Stimulated activated CD8-positive, alpha-beta memory T cell treated with anti-CD3 and anti-CD28 coated beads, Interleukin-4, amount 100 ng/mL, for 1 hour (primary cell): ENCODE data around the gene MYRIP.
"Not testable (repeated sequence)": the region's sequence is repeated elsewhere in the genome, so short reads cannot be mapped to it uniquely, and the experiment has no call there.

Experiments used
- DNase-seq, 2 donors: peaks; one replicate each; pipeline ENCODE4 v3.0.0-alpha.2; 2020; ENCODE audit warnings: low read depth in 2 of 2, low spot score in 1 of 2

The MYRIP gene

DNA sequence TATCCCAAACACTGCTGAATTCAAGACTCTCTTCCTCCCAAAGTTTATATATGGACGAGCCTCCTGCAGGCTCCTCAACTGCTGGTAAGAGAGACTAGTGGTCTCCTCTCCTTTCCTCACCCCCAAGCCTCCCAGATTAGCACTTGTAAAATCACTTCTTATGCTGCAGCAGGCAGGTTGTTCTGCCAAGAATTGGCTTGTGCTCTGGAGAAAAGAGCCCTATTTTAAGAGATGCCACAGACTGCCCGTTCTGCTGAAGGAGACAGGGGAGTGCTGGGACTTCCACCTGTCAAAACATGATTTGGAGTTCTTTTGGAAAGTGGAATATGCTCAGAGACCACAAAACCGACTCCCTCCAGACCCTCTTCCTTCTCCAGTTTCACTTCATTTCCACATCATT, 269.2 kb downstream of the MYRIP start:
- DNase-seq: no peak

GRCh38 chr3:40079203-40079846, 269.9 kb downstream of the MYRIP start:
- DNase-seq: no peak

GRCh38 chr3:40079847-40080240, 270.4 kb downstream of the MYRIP start:
- DNase-seq: no peak

DNA sequence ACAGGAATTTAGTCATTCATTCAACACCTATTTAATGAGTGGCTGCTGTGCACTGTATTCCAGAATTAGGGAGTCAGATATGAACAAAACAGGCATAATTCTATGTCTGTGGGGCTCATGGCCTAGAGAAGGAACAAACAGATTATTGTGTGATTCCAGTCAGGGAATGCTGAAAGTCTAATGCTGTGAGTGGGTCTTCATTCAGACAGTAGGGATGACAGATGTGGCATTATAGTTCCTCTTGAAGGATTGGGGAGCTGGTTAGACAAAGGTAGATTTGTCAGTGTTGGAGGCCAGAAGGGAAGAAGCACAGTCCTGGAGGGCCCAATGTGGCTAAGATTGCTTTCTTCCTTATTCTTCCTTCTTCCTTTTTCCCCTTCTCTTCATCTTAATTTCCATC, 273.7 kb downstream of the MYRIP start:
- no peak for DNase-seq

GRCh38 chr3:40084424-40084823, 275.0 kb downstream of the MYRIP start:
- DNase-seq: not testable (repeated sequence)

GRCh38 chr3:40086890-40087883, 277.8 kb downstream of the MYRIP start:
- DNase-seq: no peak

GRCh38 chr3:40088527-40089170, 279.2 kb downstream of the MYRIP start:
- DNase-seq: no peak

- DNase-seq: no peak
Observed at GRCh38 chr3:40096661-40097111, 287.3 kb downstream of the MYRIP start.

GRCh38 chr3:40097131-40098117, 288.0 kb downstream of the MYRIP start:
- no peak for DNase-seq

DNA sequence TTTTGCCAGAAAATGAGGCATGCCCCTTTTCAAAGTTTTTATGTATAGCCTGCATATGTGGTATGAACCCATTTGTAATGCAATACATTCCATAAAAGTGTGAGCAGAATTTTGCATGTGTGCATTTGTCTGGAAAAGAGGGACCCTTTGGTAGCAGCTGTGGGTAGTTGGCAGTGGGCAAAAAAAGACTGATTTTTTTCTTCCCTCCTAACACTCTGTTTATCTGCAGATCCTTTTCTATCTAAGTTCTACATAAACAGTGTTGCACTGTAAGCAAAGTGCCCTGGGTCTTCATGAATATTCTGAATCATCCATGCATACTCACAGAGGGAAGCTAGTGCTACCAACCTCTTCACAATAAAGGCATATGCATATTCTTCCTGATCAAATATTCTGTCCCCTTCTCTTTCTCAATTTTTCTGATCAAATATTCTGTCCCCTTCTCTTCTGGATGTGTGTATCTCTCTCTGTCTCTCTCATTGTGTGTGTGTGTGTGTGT, 288.9 kb downstream of the MYRIP start:
- no peak for DNase-seq

DNA sequence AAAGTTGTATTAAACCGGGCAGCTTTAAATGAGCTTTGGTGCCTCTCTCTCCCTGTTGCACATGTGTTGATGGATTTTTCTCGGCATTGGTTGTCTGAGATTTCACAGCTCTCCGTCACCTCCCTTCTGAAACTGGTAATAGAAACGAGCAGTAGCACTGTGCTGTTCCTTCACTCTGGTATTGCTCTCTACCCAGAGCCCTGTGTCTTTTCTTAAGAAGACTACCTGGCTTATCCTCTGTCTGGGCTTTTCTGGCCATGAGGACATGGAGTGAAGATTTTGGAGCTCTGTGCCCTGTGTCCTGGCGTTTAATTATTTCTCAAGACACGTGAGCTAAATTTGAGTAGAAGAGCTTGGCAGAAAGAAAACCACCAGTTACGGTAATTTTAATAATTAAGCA, 290.5 kb downstream of the MYRIP start:
- DNase-seq: no peak

GRCh38 chr3:40102182-40102581, 292.8 kb downstream of the MYRIP start:
- no peak for DNase-seq

DNA sequence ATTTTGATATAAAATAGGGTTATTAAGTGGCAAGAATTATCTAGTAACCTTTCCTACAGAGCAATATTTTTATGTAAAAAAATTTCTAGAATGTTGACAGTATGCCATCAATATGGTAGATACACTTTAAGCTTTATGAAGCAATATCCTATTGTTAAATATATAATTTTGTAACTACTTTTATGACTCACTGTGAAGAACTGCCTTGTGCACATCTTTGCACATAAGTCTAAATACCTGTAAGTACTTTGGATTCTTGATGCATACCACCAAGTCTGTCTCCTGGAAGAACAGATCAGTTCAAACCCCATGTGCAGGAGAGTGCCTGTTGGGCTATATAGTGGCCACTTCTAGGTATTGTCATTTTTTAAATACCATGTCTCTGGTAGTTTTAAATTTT, 294.4 kb downstream of the MYRIP start:
- no peak for DNase-seq

DNA sequence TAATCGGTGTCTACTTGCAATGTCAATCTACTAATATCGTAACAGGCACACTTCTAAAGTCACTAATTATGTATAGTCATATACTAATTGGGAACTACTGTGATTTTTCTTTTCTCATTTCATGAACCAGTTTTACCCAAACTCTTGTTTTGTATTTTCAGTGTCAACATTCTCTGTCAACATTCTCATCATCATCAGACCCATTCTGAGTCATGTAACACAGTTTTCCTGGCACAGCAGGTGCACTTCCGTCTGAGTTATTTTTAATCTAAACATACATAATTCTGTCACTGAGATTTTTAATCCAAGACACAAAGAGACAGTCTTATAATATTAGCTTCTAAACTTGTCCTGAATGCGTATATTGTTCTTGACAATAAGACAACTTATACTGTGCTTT, 295.0 kb downstream of the MYRIP start:
- no peak for DNase-seq

- no peak for DNase-seq
Observed at GRCh38 chr3:40108643-40109042, 299.2 kb downstream of the MYRIP start.

- DNase-seq: no peak
Observed at GRCh38 chr3:40109641-40110490, 300.5 kb downstream of the MYRIP start.

- no peak for DNase-seq
Observed at GRCh38 chr3:40116478-40117177, 307.2 kb downstream of the MYRIP start.

- DNase-seq: no peak
Observed at GRCh38 chr3:40118091-40118490, 308.7 kb downstream of the MYRIP start.
